Stimulated activated CD8-positive, alpha-beta memory T cell treated with anti-CD3 and anti-CD28 coated beads, Interleukin-15, amount 100 ng/mL, for 24 hours (primary cell): ENCODE measurements around the gene MUSK.
"Not testable (repeated sequence)": the region's sequence is repeated elsewhere in the genome, so short reads cannot be mapped to it uniquely, and the experiment has no call there.

Experiments
- DNase-seq: peaks from one replicate; pipeline ENCODE4 v3.0.0-alpha.2; 2020; ENCODE audit warnings: low read depth

The MUSK gene

GRCh38 chr9:110695846-110696245, 27.3 kb downstream of the MUSK start:
- DNase-seq, result not testable (repeated sequence)

- no peak for DNase-seq
Observed at GRCh38 chr9:110700953-110701352, 32.4 kb downstream of the MUSK start.

GRCh38 chr9:110703669-110704068, 35.1 kb downstream of the MUSK start:
- no peak for DNase-seq

GRCh38 chr9:110707419-110707818, 38.8 kb downstream of the MUSK start:
- DNase-seq, result no peak

- DNase-seq, result no peak
Observed at GRCh38 chr9:110710420-110710819, 41.8 kb downstream of the MUSK start.

GRCh38 chr9:110712955-110713354, 44.4 kb downstream of the MUSK start:
- no peak for DNase-seq

- DNase-seq, result no peak
Observed at GRCh38 chr9:110714314-110714713, 45.7 kb downstream of the MUSK start.

- no peak for DNase-seq
Observed at GRCh38 chr9:110728058-110728457, 59.5 kb downstream of the MUSK start.

- no peak for DNase-seq
Observed at GRCh38 chr9:110729641-110730040, 61.0 kb downstream of the MUSK start.

- no peak for DNase-seq
Observed at GRCh38 chr9:110731437-110732028, 62.9 kb downstream of the MUSK start.

GRCh38 chr9:110738982-110739381, 70.4 kb downstream of the MUSK start:
- no peak for DNase-seq

- no peak for DNase-seq
Observed at GRCh38 chr9:110742741-110743371, 74.3 kb downstream of the MUSK start.

- no peak for DNase-seq
Observed at GRCh38 chr9:110744715-110745384, 76.3 kb downstream of the MUSK start.

- no peak for DNase-seq
Observed at GRCh38 chr9:110745676-110746075, 77.1 kb downstream of the MUSK start.

- no peak for DNase-seq
Observed at GRCh38 chr9:110746211-110746930, 77.8 kb downstream of the MUSK start.

GRCh38 chr9:110748251-110748893, 79.8 kb downstream of the MUSK start:
- no peak for DNase-seq

- no peak for DNase-seq
Observed at GRCh38 chr9:110750272-110750671, 81.7 kb downstream of the MUSK start.

- no peak for DNase-seq
Observed at GRCh38 chr9:110751971-110752370, 83.4 kb downstream of the MUSK start.

GRCh38 chr9:110752766-110753165, 84.2 kb downstream of the MUSK start:
- no peak for DNase-seq

GRCh38 chr9:110753731-110754231, 85.2 kb downstream of the MUSK start:
- DNase-seq, result no peak

- DNase-seq, result no peak
Observed at GRCh38 chr9:110755179-110755578, 86.6 kb downstream of the MUSK start.

GRCh38 chr9:110758201-110758600, 89.6 kb downstream of the MUSK start:
- DNase-seq, result no peak
